Measurements from ENCODE around the gene AMBP. TPM values are rescaled to one million over a fixed set of nuclear protein-coding genes. Genes with fewer than 3 reads are reported as not detected.

AMBP gene
- polyA plus RNA-seq, 1 of the 3 experiments (the other 2 are of a cell fraction): 0.16 TPM

GRCh38 chr9:114037961-114038723 lies 40.0 kb downstream of the AMBP start:
- 96% methylated on average over 19 of the region's 19 CpGs for WGBS (ENCODE audit: low lambda C conversion rate)
- H3K9me3 ChIP-seq: no peaks in the 10 kb centered on the region
- CTCF ChIA-PET: interaction anchor here (0.6 to 2.3 kb wide), 5 partner anchors 9 to 301 kb away, joined by 3 to 12 read pairs (median 6); no protein-coding TSS in a partner anchor

GRCh38 chr9:114037249-114037648 lies 40.9 kb downstream of the AMBP start:
- no peaks in the 10 kb centered on the region; a peak in 1 of 4 replicates for H3K4me1 ChIP-seq (ENCODE audit: control insufficient read depth in 1 of 2, insufficient read depth in 2 of 2, low read depth in 1 of 2, low read length in 1 of 2)
- no peak overlapping the region for H3K4me3 ChIP-seq (ENCODE audit: low read depth in 2 of 2, low read length in 1 of 2)
- TF ChIP-seq FOXM1 (IDR thresholded peaks at IDR 0.05; ENCODE audit: low read depth): no peak
- no peak for TF ChIP-seq SIN3A (IDR thresholded peaks at IDR 0.05; ENCODE audit: borderline replicate concordance, low read depth, low read length)
- no peak for TF ChIP-seq ELF1 (IDR thresholded peaks at IDR 0.05)
- TF ChIP-seq, protein P1, sequence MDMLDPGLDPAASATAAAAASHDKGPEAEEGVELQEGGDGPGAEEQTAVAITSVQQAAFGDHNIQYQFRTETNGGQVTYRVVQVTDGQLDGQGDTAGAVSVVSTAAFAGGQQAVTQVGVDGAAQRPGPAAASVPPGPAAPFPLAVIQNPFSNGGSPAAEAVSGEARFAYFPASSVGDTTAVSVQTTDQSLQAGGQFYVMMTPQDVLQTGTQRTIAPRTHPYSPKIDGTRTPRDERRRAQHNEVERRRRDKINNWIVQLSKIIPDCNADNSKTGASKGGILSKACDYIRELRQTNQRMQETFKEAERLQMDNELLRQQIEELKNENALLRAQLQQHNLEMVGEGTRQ (IDR thresholded peaks at IDR 0.05; ENCODE audit: borderline replicate concordance, low read depth, low read length): no peak
- TF ChIP-seq FOXJ3 (CRISPR knock-in tag; IDR thresholded peaks at IDR 0.05): no peak
- TF ChIP-seq MEF2A (IDR thresholded peaks at IDR 0.05; ENCODE audit: borderline replicate concordance, low read depth): no peak
- TF ChIP-seq, protein P2, sequence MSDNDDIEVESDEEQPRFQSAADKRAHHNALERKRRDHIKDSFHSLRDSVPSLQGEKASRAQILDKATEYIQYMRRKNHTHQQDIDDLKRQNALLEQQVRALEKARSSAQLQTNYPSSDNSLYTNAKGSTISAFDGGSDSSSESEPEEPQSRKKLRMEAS (IDR thresholded peaks at IDR 0.05; ENCODE audit: low read depth): no peak
- no peak for TF ChIP-seq TAF1 (IDR thresholded peaks at IDR 0.05; ENCODE audit: borderline replicate concordance, low read depth, low read length)
- TF ChIP-seq CHD2 (IDR thresholded peaks at IDR 0.05; ENCODE audit: low read length, partially characterized antibody): no peak
- TF ChIP-seq FOSL2 (IDR thresholded peaks at IDR 0.05; ENCODE audit: borderline replicate concordance, low read depth): no peak
- TF ChIP-seq SMC3 (IDR thresholded peaks at IDR 0.05; ENCODE audit: low read depth, low read length): no peak
- TF ChIP-seq EP300 (IDR thresholded peaks at IDR 0.05; ENCODE audit: borderline replicate concordance in 1 of 2, low read depth in 1 of 2, low read length in 1 of 2): no peak
- no peaks in the 10 kb centered on the region for H3K27me3 ChIP-seq (ENCODE audit: insufficient read depth)
- DNase-seq: no peak
- CTCF ChIA-PET: interaction anchor here (0.6 to 1.0 kb wide), 2 partner anchors 10 to 18 kb away, joined by 3 to 6 read pairs; no protein-coding TSS in a partner anchor
- no peak overlapping the region for H3K4me2 ChIP-seq
- H3K9ac ChIP-seq: no peak overlapping the region
- no peak overlapping the region for H3K27ac ChIP-seq (ENCODE audit: low read depth in 2 of 2, low read length in 1 of 2)
- H4K20me1 ChIP-seq (ENCODE audit: insufficient read depth): no peaks in the 10 kb centered on the region
- no peaks in the 10 kb centered on the region for H3K79me2 ChIP-seq (ENCODE audit: insufficient read depth)
- WGBS (ENCODE audit: low lambda C conversion rate): 94% methylated on average over 5 of the region's 5 CpGs
- H2AFZ ChIP-seq (ENCODE audit: low read depth): no peak overlapping the region
- H3K9me2 ChIP-seq: no peaks in the 10 kb centered on the region
- no peaks in the 10 kb centered on the region for H3K9me3 ChIP-seq
- POLR2A ChIA-PET: no interaction called here
- H3K36me3 ChIP-seq (replicated peaks in 1 of 2; ENCODE audit: control insufficient read depth in 1 of 2, insufficient read depth in 2 of 2, low read length in 1 of 2): peaks cover 25 to 54% of the 10 kb centered on the region in 2 experiments
- no peaks in the 10 kb centered on the region for H3F3A ChIP-seq (replicated peaks; ENCODE audit: insufficient read depth)

More at GRCh38 chr9:114037961-114038723, 40.0 kb downstream of the AMBP start:
- DNase-seq: no peak
- H2AFZ ChIP-seq (ENCODE audit: low read depth): no peak overlapping the region
- TF ChIP-seq FOXJ3 (CRISPR knock-in tag; IDR thresholded peaks at IDR 0.05): no peak
- no peak for TF ChIP-seq SMC3 (IDR thresholded peaks at IDR 0.05; ENCODE audit: low read depth, low read length)
- TF ChIP-seq, protein P3, sequence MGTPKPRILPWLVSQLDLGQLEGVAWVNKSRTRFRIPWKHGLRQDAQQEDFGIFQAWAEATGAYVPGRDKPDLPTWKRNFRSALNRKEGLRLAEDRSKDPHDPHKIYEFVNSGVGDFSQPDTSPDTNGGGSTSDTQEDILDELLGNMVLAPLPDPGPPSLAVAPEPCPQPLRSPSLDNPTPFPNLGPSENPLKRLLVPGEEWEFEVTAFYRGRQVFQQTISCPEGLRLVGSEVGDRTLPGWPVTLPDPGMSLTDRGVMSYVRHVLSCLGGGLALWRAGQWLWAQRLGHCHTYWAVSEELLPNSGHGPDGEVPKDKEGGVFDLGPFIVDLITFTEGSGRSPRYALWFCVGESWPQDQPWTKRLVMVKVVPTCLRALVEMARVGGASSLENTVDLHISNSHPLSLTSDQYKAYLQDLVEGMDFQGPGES (IDR thresholded peaks at IDR 0.05; ENCODE audit: low read depth, low read length): no peak
- TF ChIP-seq, protein P4, sequence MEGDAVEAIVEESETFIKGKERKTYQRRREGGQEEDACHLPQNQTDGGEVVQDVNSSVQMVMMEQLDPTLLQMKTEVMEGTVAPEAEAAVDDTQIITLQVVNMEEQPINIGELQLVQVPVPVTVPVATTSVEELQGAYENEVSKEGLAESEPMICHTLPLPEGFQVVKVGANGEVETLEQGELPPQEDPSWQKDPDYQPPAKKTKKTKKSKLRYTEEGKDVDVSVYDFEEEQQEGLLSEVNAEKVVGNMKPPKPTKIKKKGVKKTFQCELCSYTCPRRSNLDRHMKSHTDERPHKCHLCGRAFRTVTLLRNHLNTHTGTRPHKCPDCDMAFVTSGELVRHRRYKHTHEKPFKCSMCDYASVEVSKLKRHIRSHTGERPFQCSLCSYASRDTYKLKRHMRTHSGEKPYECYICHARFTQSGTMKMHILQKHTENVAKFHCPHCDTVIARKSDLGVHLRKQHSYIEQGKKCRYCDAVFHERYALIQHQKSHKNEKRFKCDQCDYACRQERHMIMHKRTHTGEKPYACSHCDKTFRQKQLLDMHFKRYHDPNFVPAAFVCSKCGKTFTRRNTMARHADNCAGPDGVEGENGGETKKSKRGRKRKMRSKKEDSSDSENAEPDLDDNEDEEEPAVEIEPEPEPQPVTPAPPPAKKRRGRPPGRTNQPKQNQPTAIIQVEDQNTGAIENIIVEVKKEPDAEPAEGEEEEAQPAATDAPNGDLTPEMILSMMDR (IDR thresholded peaks at IDR 0.05): no peak
- no peak for TF ChIP-seq PBX3 (IDR thresholded peaks at IDR 0.05)
- TF ChIP-seq CHD2 (IDR thresholded peaks at IDR 0.05; ENCODE audit: low read length, partially characterized antibody): no peak
- no peak for TF ChIP-seq GABPA (IDR thresholded peaks at IDR 0.05; ENCODE audit: low read depth)
- no peak overlapping the region for H3K4me3 ChIP-seq (ENCODE audit: low read depth in 2 of 2, low read length in 1 of 2)
- no peaks in the 10 kb centered on the region for H3K9me2 ChIP-seq
- POLR2A ChIA-PET: no interaction called here
- H4K20me1 ChIP-seq (ENCODE audit: insufficient read depth): no peaks in the 10 kb centered on the region
- peaks cover 27 to 50% of the 10 kb centered on the region in 2 experiments for H3K36me3 ChIP-seq (replicated peaks in 1 of 2; ENCODE audit: control insufficient read depth in 1 of 2, insufficient read depth in 2 of 2, low read length in 1 of 2)
- H3K4me2 ChIP-seq: no peak overlapping the region
- H3K27ac ChIP-seq (ENCODE audit: low read depth in 2 of 2, low read length in 1 of 2): no peak overlapping the region
- H3K4me1 ChIP-seq (ENCODE audit: control insufficient read depth in 1 of 2, insufficient read depth in 2 of 2, low read depth in 1 of 2, low read length in 1 of 2): no peaks in the 10 kb centered on the region; a peak in 1 of 4 replicates
- no peaks in the 10 kb centered on the region for H3F3A ChIP-seq (replicated peaks; ENCODE audit: insufficient read depth)
- H3K27me3 ChIP-seq (ENCODE audit: insufficient read depth): no peaks in the 10 kb centered on the region
- H3K9ac ChIP-seq: no peak overlapping the region
- H3K79me2 ChIP-seq (ENCODE audit: insufficient read depth): no peaks in the 10 kb centered on the region
